Uterus (tissue), 2 donors: ENCODE data around the gene PWWP2B.

Source experiments
- CTCF ChIP-seq, 4 experiments: fragments of 200-600 bp in 2 of 4; fragments of 450-650 bp in 2 of 4; sonication (generic) in 2 of 4; IDR thresholded peaks; one replicate each; pipeline ENCODE4 v1.5.1; 2016 to 2019; ENCODE audit warnings: antibody characterized with exemption in 4 of 4, mild to moderate bottlenecking in 2 of 4, moderate library complexity in 1 of 4
- POLR2A ChIP-seq, 2 donors: fragments of 450-650 bp; IDR thresholded peaks; one replicate each; pipeline ENCODE4 v1.6.1; 2016; ENCODE audit warnings: antibody characterized with exemption in 2 of 2, mild to moderate bottlenecking in 1 of 2, moderate library complexity in 1 of 2

GRCh38 chr10:132428486-132428995, 31.5 kb downstream of the PWWP2B start:
- no peak for TF ChIP-seq CTCF (IDR thresholded peaks at IDR 0.05)
- no peak for TF ChIP-seq POLR2A (IDR thresholded peaks at IDR 0.05)
